Measurements from ENCODE around the gene GCC2. TPM values are rescaled to one million over a fixed set of nuclear protein-coding genes. Genes with fewer than 3 reads are reported as not detected.
A peak's percentile ranks its signal among the peaks of the same experiment; 100 is the strongest.

Gene GCC2
- total and polyA plus RNA-seq, 2 of the 8 experiments (the other 6 are each of a cell fraction or from before 2014, with no cell fraction given) = 4.6 to 54.9 TPM

DNA sequence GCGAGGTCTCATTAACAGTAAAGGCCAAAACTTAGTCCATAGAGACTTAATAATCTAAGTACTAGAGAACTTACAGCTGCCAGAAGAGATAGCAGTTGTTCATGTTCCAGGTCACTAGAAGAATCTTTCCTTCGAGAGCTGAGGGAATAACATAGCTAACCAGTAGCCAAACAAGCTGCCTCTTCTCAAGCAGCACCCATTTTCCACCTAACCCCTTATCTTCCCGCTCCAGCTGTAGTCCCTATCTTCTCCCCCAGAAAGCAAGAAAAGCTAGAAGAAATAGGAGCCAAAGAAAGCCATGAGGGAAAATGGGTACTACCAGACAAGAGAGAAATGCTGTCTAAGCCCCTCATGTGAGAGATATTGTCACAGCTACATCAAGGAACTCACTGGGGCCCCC, 47.2 kb upstream of the GCC2 start:
- WGBS, 2 experiments (ENCODE audit: extremely low coverage in 1 of 2, insufficient coverage in 1 of 2, insufficient read length in 1 of 2, insufficient replicate concordance in 2 of 2, low coverage in 1 of 2, low lambda C conversion rate in 2 of 2, missing lambda C conversion rate in 1 of 2) = 91% methylated on average over 3 of the region's 3 CpGs; no CpG with 5 or more reads in 1 of the 2 experiments
- TF ChIP-seq PHF8 (conservative IDR thresholded peaks at IDR 0.05; ENCODE audit: low read depth, low read length) = no peak
- TF ChIP-seq, protein P1, sequence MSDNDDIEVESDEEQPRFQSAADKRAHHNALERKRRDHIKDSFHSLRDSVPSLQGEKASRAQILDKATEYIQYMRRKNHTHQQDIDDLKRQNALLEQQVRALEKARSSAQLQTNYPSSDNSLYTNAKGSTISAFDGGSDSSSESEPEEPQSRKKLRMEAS (IDR thresholded peaks at IDR 0.05) = no peak
- no peak for TF ChIP-seq CTBP2 (IDR thresholded peaks at IDR 0.05; ENCODE audit: borderline replicate concordance, insufficient read depth, insufficient read length, low read length)
- TF ChIP-seq YY1 (IDR thresholded peaks at IDR 0.05; ENCODE audit: low read depth, low read length) = no peak
- TF ChIP-seq BRCA1 (IDR thresholded peaks at IDR 0.05; ENCODE audit: low read depth, low read length) = no peak
- no peak for TF ChIP-seq MAFK (IDR thresholded peaks at IDR 0.05; ENCODE audit: low read depth, low read length)

More for the DNA sequence above, 47.2 kb upstream of the GCC2 start:
- no peak overlapping the region for H3K4ac ChIP-seq (replicated peaks; ENCODE audit: insufficient read length, low read depth, low read length)
- FAIRE-seq = no peak
- H2BK120ac ChIP-seq (replicated peaks; ENCODE audit: low read depth, low read length) = no peak overlapping the region
- H3K79me1 ChIP-seq (ENCODE audit: low read depth, low read length) = no peaks in the 10 kb centered on the region
- no peak overlapping the region; the same call in 1 of the 2 replicates for H2BK20ac ChIP-seq (ENCODE audit: low read length)
- H3K23me2 ChIP-seq (ENCODE audit: low read depth, low read length) = no peaks in the 10 kb centered on the region; the same call in 1 of the 2 replicates
- peaks cover 0 to 10% (median under 1%) of the 10 kb centered on the region in 4 experiments; a peak in 1 of 7 replicates for H3K4me1 ChIP-seq (replicated peaks in 1 of 4; ENCODE audit: control insufficient read depth in 3 of 4, insufficient read depth in 4 of 4, low read length in 3 of 4)
- no peak for DNase-seq (ENCODE audit: low read depth in 1 of 2, low spot score in 2 of 2)
- H3K27me3 ChIP-seq (replicated peaks in 1 of 4; ENCODE audit: control insufficient read depth in 3 of 4, extremely low read depth in 1 of 4, insufficient read depth in 3 of 4, low read length in 3 of 4) = no peaks in the 10 kb centered on the region
- H2BK12ac ChIP-seq (ENCODE audit: low read depth, low read length) = 0 out of 2 replicates have a peak overlapping the region, but pooled peaks have one; percentile 3
- no peak overlapping the region for H2AFZ ChIP-seq (ENCODE audit: low read length)
- no peak overlapping the region for H2BK15ac ChIP-seq (ENCODE audit: low read length)
- no peak overlapping the region for H4K5ac ChIP-seq (ENCODE audit: insufficient read length, low read depth, low read length)
- no peaks in the 10 kb centered on the region for H4K20me1 ChIP-seq (replicated peaks in 1 of 2; ENCODE audit: control insufficient read depth in 1 of 2, insufficient read depth in 2 of 2, low read length in 2 of 2)
- H4K91ac ChIP-seq (replicated peaks; ENCODE audit: insufficient read length, low read length) = no peak overlapping the region
- no peak overlapping the region for H3K56ac ChIP-seq (replicated peaks; ENCODE audit: insufficient read length, low read depth, low read length)
- H2AK5ac ChIP-seq (ENCODE audit: low read depth, low read length) = no peak overlapping the region; the same call in 1 of the 2 replicates
- H3K27ac ChIP-seq (ENCODE audit: low read depth, low read length) = no peak overlapping the region
- no peaks in the 10 kb centered on the region for H3K79me2 ChIP-seq (ENCODE audit: control insufficient read depth in 1 of 2, insufficient read depth in 2 of 2, low read length in 2 of 2)
- POLR2A ChIA-PET (ENCODE audit: partially characterized antibody) = interaction anchor here (0.8 kb wide), 1 partner anchor 20 kb away, joined by 3 read pairs; no protein-coding TSS in a partner anchor
- H3K9me3 ChIP-seq (ENCODE audit: insufficient read depth in 2 of 2, low read depth in 1 of 2, low read length in 1 of 2) = peaks cover 24 to 29% of the 10 kb centered on the region in 2 experiments
- CTCF ChIA-PET (ENCODE audit: partially characterized antibody) = interaction anchor here (1.1 to 1.6 kb wide), 4 partner anchors 11 to 183 kb away, joined by 3 to 5 read pairs (median 4); no protein-coding TSS in a partner anchor
- H3K14ac ChIP-seq (ENCODE audit: insufficient read length) = no peak overlapping the region
- H3K23ac ChIP-seq (ENCODE audit: insufficient read length) = no peak overlapping the region
- H3K9ac ChIP-seq (replicated peaks in 1 of 4; ENCODE audit: extremely low read depth in 1 of 4, low read depth in 3 of 4, low read length in 3 of 4) = no peak overlapping the region
- H3K36me3 ChIP-seq (ENCODE audit: control insufficient read depth in 2 of 4, insufficient read depth in 4 of 4, low read length in 3 of 4) = peaks cover 0 to 5% (median 0%) of the 10 kb centered on the region in 4 experiments; a peak in 2 of 8 replicates
- no peak overlapping the region; the same call in 1 of the 2 replicates for H2BK5ac ChIP-seq (ENCODE audit: low read depth, low read length)
- no peak overlapping the region for H3K18ac ChIP-seq (ENCODE audit: extremely low read depth, low read length)
- H3K4me3 ChIP-seq (ENCODE audit: extremely low read depth in 1 of 4, insufficient read depth in 2 of 4, low read depth in 3 of 4, low read length in 4 of 4) = no peak overlapping the region
- no peak overlapping the region for H3K4me2 ChIP-seq (ENCODE audit: insufficient read depth in 1 of 2, low read depth in 2 of 2, low read length in 2 of 2)
- no peak overlapping the region for H4K8ac ChIP-seq (ENCODE audit: extremely low read depth, insufficient read depth, low read length)
